Measurements from ENCODE around the gene SLC38A10.

SLC38A10 gene

DNA sequence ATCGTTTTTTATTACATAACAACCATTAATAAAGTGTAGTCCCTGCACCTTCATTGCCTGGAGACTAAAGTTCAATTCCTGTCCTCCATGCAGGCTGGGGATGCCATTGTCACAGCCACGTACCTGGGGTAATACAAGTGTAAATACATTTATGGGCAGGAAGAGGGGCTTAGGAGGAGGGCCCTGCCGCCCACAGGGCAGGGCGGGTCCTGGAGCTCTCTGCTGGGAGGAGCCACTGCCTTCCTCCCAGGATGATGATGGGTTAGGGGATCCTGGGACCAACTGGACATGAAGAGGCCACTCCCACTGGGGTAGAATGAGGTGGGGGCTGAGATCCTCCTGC lies 44.1 kb upstream of the SLC38A10 start:
- TF ChIP-seq CTCF (IDR thresholded peaks at IDR 0.05; ENCODE audit: low read depth, low read length, missing control alignments): no peak
- DNase-seq (ENCODE audit: extremely low read depth, low read depth): no peak
- H3K4me3 ChIP-seq (replicated peaks; ENCODE audit: low read depth, low read length): no peak overlapping the region

DNA sequence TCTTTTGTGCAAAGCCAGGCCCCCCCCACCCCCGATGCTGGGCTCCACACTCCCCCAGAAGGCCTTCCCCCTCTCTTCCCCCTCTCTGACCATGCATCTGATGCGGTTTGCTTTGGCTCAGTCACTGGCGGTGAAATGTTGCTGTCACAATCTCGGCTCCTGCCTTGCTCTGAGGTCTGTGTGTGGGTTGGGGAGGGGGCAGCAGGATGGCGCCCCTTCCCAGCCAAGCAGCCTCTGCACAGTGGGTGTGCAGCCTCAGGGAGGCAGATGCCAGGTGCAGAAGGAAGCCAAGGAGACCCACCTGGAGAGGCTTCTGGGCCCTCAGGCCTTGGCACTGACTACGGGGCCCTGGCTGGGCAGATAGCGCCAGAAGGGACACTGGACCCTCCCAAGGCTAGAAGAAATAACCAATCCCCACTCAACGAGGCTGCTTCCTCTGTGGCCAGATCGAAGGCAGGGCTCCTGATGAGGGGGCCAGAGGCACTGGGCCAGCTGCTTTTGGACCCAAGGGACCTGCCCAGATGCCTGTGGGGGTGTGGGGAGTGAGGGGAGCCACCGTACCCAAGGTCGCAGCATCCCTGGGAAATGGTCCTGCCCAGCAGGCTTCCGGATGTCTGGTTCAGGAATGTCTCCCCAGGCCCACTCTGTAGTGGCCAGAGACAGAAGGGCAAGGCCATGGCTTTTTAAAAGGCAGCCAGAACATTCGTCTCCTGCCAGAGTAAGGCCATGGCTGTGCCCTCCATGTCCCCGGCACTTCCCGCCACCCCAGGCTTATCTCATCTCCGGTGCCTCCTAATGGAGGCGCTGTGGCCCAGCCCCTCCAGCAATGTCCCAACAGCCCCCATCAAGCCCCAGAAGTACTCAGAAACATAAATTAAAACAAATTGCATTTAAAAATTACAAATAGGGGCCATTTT lies 43.4 kb upstream of the SLC38A10 start:
- TF ChIP-seq CTCF (IDR thresholded peaks at IDR 0.05; ENCODE audit: low read depth, low read length, missing control alignments): no peak
- H3K4me3 ChIP-seq (replicated peaks; ENCODE audit: low read depth, low read length): no peak overlapping the region
- DNase-seq (ENCODE audit: extremely low read depth, low read depth): no peak

DNA sequence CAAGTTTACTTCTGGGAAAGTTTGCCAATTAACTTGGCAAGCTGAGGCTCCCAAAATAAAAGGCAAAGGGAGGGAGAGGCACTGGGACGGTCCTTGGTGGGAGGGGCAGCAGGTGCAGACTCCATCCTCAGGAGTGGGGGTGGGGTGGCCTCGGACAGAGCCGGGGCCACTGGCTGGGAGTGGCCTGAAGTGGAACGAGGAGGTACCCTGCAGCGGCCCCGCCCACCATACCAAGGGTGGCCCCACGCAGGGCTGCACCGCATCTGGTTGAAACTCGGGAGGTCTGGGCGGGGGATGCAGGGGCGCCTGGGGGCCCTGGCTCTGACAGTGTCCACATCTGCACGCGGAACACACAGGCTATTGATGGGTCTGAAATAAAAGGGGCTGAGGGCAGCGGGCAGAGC lies 42.4 kb upstream of the SLC38A10 start:
- no peak for DNase-seq (ENCODE audit: extremely low read depth, low read depth)
- no peak for TF ChIP-seq CTCF (IDR thresholded peaks at IDR 0.05; ENCODE audit: low read depth, low read length, missing control alignments)
- no peak overlapping the region for H3K4me3 ChIP-seq (replicated peaks; ENCODE audit: low read depth, low read length)

DNA sequence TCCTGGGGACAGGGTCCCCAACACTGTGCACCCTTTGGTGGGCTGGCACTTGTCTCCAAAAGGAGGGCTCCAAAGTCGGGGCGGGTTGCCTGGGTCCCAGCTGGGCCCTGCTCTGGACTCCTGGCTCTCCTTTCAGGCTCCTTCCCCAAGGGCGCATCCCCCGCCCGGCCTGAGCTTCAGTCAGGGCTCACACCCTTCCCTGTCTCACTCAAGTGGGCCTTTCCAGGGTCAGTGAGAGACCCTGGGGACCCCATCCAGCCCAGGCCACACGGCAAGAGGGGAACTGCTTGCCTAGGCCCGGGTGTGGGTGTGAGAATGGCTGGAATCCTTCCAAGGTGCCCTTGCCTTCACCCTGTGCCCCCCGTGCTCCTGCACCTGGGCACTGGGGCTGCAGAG lies 41.8 kb upstream of the SLC38A10 start:
- H3K4me3 ChIP-seq (replicated peaks; ENCODE audit: low read depth, low read length): no peak overlapping the region
- no peak for DNase-seq (ENCODE audit: extremely low read depth, low read depth)
- TF ChIP-seq CTCF (IDR thresholded peaks at IDR 0.05; ENCODE audit: low read depth, low read length, missing control alignments): no peak

DNA sequence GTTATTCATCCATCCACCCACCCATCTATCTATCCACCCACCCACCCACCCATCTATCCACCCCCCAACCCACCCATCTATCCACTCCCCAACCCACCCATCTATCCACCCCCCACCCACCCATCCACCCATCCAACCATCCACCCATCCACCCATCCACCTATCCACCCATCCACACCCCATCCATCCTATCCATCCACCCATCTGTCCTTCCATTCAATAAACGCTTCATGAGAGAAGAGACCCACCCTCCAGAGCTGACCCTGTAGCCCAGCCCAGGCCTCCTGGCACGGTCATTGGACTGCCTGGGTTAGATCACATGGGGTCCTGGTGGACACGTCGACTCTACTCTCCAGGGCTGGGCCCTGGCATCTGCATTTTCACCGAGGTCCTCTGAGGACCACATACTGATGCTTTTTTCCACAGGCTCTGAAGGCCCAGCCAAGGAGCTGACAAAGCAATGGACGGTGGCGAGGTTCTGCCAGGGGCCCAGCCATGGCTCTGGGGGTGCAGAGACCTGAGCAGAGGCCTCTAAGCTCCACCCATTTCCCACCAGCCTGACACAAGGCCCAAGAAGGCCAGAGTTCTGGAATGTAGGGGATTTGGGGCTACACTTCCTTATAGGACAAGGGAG lies 41.3 kb upstream of the SLC38A10 start:
- no peak for DNase-seq (ENCODE audit: extremely low read depth, low read depth)
- no peak overlapping the region for H3K4me3 ChIP-seq (replicated peaks; ENCODE audit: low read depth, low read length)
- TF ChIP-seq CTCF (IDR thresholded peaks at IDR 0.05; ENCODE audit: low read depth, low read length, missing control alignments): no peak

DNA sequence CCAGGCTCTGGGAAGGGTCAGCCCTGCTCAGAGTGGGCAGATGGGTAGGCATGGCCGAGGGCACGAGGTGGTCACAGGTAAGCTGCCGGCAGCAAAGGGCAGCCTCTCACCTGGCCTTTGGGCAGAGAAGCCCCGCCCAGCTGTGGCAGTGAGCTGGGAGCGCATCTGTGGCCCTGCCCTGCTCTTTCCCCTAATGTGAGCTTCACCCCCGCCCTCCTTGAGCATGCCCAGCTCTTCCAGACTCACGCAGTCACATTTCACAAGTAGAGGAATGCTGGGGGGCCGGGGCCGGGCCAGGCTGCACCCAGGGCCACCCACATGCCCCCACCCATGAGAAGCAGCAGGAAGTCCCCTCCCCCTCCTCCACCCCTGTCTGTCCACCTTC lies 40.7 kb upstream of the SLC38A10 start:
- DNase-seq (ENCODE audit: extremely low read depth, low read depth): no peak
- H3K4me3 ChIP-seq (replicated peaks; ENCODE audit: low read depth, low read length): no peak overlapping the region
- no peak for TF ChIP-seq CTCF (IDR thresholded peaks at IDR 0.05; ENCODE audit: low read depth, low read length, missing control alignments)

All from HFF-Myc (cell line).